Right ventricle myocardium inferior (tissue), 1 donor: ENCODE results near the gene LRRC27. TPM values are rescaled to one million over a fixed set of nuclear protein-coding genes. Genes with fewer than 3 reads are reported as not detected.

Experiments
- ATAC-seq: fragments of 200-7000 bp; cut with Tn5 transposase; one replicate; pipeline ENCODE4 v1.9.1; 2020; ENCODE audit warnings: mild to moderate bottlenecking, moderate library complexity
- DNase-seq: peaks from one replicate; pipeline ENCODE4 v3.0.0; 2021; ENCODE audit errors: missing footprints
- intact Hi-C: fragments of 100-400 bp; cut with DNase I; formaldehyde crosslinking; loops from one replicate; pipeline ENCODE4 v1.11.0; 2022
- total RNA-seq: library from RNA; stranded (reverse); fragmentation: NEBNext Ultra II Directional; extraction: Animal tissue kit (Norgen Biotek cat#: 25700); gene quantifications from one replicate; pipeline ENCODE4 v1.2.1, GENCODE V29; 2021
- donor health status: DM: no; HTN: yes; CAD: no; lungs with severe emphysema.

LRRC27 gene
- total RNA-seq, 1 donor from 2014 or later: 4.2 TPM

- DNase-seq (peak; percentile 68), ATAC-seq (no peak)
- intact Hi-C loops: no loop called here
These were observed 80.6 kb downstream of the LRRC27 start for GRCh38 chr10:132412316-132413192.

GRCh38 chr10:132413226-132414205, 81.5 kb downstream of the LRRC27 start:
- ATAC-seq: no peak
- no peak for DNase-seq
- intact Hi-C loops: no loop called here

- no peak for DNase-seq
- no peak for ATAC-seq
These were observed 82.5 kb downstream of the LRRC27 start for GRCh38 chr10:132414402-132415016.

GRCh38 chr10:132415255-132415654, 83.3 kb downstream of the LRRC27 start:
- no peak for ATAC-seq
- intact Hi-C loops: no loop called here
- no peak for DNase-seq

More at GRCh38 chr10:132414402-132415016, 82.5 kb downstream of the LRRC27 start:
- intact Hi-C loops: no loop called here

GRCh38 chr10:132415956-132416355, 84.0 kb downstream of the LRRC27 start:
- intact Hi-C loops: no loop called here
- DNase-seq: no peak
- no peak for ATAC-seq

GRCh38 chr10:132416566-132417256, 84.7 kb downstream of the LRRC27 start:
- DNase-seq (no peak), ATAC-seq (no peak)
- intact Hi-C loops: no loop called here

- intact Hi-C loops: no loop called here
- peak; percentile 68 for DNase-seq
- ATAC-seq: no peak
These were observed 85.4 kb downstream of the LRRC27 start for GRCh38 chr10:132417257-132417910.

GRCh38 chr10:132417957-132418441, 86.0 kb downstream of the LRRC27 start:
- ATAC-seq (no peak), DNase-seq (no peak)
- intact Hi-C loops: no loop called here

GRCh38 chr10:132418527-132419416, 86.8 kb downstream of the LRRC27 start:
- ATAC-seq (no peak), DNase-seq (peak; percentile 81)
- intact Hi-C loops: no loop called here

GRCh38 chr10:132419538-132420468, 87.8 kb downstream of the LRRC27 start:
- intact Hi-C loops: loop anchor here (2.0 kb wide), 1 partner anchor 21 kb away; no protein-coding TSS in a partner anchor
- DNase-seq (no peak), ATAC-seq (no peak)

- ATAC-seq (no peak), DNase-seq (peak; percentile 67)
- intact Hi-C loops: loop anchor here (2.0 kb wide), 1 partner anchor 22 kb away; no protein-coding TSS in a partner anchor
These were observed 88.5 kb downstream of the LRRC27 start for GRCh38 chr10:132420469-132420980.

GRCh38 chr10:132420981-132421846, 89.2 kb downstream of the LRRC27 start:
- intact Hi-C loops: loop anchor here (2.0 kb wide), 1 partner anchor 22 kb away; no protein-coding TSS in a partner anchor

GRCh38 chr10:132421847-132422751, 90.1 kb downstream of the LRRC27 start:
- DNase-seq: peak; percentile 65
- intact Hi-C loops: loop anchor here (2.0 kb wide), 1 partner anchor 23 kb away; no protein-coding TSS in a partner anchor
- no peak for ATAC-seq

More at GRCh38 chr10:132420981-132421846, 89.2 kb downstream of the LRRC27 start:
- peak; percentile 91 for DNase-seq
- peak; percentile 89 for ATAC-seq
